ENCODE measurements around the gene PPP1R3E. TPM values are rescaled to one million over a fixed set of nuclear protein-coding genes. Genes with fewer than 3 reads are reported as not detected.
A peak's percentile ranks its signal among the peaks of the same experiment; 100 is the strongest.

Gene PPP1R3E
- total and polyA plus RNA-seq, 2 of the 13 experiments (the other 11 are each of a cell fraction or from before 2014, with no cell fraction given): 16.5 to 26.5 TPM

GRCh38 chr14:23321572-23322547 lies 19.2 kb upstream of the PPP1R3E start (continued):
- peak; percentile 33; the same call in 1 of the 2 replicates for TF ChIP-seq ZBTB14 (CRISPR knock-in tag; IDR thresholded peaks at IDR 0.05)
- TF ChIP-seq, protein P1, sequence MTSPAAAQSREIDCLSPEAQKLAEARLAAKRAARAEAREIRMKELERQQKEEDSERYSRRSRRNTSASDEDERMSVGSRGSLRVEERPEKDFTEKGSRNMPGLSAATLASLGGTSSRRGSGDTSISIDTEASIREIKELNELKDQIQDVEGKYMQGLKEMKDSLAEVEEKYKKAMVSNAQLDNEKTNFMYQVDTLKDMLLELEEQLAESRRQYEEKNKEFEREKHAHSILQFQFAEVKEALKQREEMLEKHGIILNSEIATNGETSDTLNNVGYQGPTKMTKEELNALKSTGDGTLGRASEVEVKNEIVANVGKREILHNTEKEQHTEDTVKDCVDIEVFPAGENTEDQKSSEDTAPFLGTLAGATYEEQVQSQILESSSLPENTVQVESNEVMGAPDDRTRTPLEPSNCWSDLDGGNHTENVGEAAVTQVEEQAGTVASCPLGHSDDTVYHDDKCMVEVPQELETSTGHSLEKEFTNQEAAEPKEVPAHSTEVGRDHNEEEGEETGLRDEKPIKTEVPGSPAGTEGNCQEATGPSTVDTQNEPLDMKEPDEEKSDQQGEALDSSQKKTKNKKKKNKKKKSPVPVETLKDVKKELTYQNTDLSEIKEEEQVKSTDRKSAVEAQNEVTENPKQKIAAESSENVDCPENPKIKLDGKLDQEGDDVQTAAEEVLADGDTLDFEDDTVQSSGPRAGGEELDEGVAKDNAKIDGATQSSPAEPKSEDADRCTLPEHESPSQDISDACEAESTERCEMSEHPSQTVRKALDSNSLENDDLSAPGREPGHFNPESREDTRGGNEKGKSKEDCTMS (CRISPR knock-in tag; conservative IDR thresholded peaks at IDR 0.05): no peak
- TF ChIP-seq TBL1XR1 (IDR thresholded peaks at IDR 0.05; ENCODE audit: borderline replicate concordance, low read length, partially characterized antibody): no peak
- 0 out of 2 replicates have a peak, but pooled peaks have one; percentile 1 for TF ChIP-seq ONECUT2 (CRISPR knock-in tag; IDR thresholded peaks at IDR 0.05)
- TF ChIP-seq, protein P2, sequence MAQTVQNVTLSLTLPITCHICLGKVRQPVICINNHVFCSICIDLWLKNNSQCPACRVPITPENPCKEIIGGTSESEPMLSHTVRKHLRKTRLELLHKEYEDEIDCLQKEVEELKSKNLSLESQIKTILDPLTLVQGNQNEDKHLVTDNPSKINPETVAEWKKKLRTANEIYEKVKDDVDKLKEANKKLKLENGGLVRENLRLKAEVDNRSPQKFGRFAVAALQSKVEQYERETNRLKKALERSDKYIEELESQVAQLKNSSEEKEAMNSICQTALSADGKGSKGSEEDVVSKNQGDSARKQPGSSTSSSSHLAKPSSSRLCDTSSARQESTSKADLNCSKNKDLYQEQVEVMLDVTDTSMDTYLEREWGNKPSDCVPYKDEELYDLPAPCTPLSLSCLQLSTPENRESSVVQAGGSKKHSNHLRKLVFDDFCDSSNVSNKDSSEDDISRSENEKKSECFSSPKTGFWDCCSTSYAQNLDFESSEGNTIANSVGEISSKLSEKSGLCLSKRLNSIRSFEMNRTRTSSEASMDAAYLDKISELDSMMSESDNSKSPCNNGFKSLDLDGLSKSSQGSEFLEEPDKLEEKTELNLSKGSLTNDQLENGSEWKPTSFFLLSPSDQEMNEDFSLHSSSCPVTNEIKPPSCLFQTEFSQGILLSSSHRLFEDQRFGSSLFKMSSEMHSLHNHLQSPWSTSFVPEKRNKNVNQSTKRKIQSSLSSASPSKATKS (CRISPR knock-in tag; IDR thresholded peaks at IDR 0.05): peak; percentile 63; the same call in 1 of the 2 replicates
- TF ChIP-seq IRX3 (CRISPR knock-in tag; IDR thresholded peaks at IDR 0.05; ENCODE audit: borderline replicate concordance, low read depth): 0 out of 2 replicates have a peak, but pooled peaks have one; percentile 55
- TF ChIP-seq, protein P3, sequence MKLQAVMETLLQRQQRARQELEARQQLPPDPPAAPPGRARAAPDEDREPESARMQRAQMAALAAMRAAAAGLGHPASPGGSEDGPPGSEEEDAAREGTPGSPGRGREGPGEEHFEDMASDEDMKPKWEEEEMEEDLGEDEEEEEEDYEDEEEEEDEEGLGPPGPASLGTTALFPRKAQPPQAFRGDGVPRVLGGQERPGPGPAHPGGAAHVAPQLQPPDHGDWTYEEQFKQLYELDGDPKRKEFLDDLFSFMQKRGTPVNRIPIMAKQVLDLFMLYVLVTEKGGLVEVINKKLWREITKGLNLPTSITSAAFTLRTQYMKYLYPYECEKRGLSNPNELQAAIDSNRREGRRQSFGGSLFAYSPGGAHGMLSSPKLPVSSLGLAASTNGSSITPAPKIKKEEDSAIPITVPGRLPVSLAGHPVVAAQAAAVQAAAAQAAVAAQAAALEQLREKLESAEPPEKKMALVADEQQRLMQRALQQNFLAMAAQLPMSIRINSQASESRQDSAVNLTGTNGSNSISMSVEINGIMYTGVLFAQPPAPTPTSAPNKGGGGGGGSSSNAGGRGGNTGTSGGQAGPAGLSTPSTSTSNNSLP (IDR thresholded peaks at IDR 0.05; ENCODE audit: low read depth, low read length): no peak
- peak; percentile 48 for TF ChIP-seq THRA (CRISPR knock-in tag; IDR thresholded peaks at IDR 0.05; ENCODE audit: borderline replicate concordance)
- TF ChIP-seq HDAC2 (CRISPR knock-in tag; IDR thresholded peaks at IDR 0.05): no peak; the same call in none of the 2 replicates
- TF ChIP-seq ZNF205 (CRISPR knock-in tag; IDR thresholded peaks at IDR 0.05): no peak
- peak; percentile 85 for TF ChIP-seq POLR2G (IDR thresholded peaks at IDR 0.05; ENCODE audit: low read depth, low read length)
- TF ChIP-seq THYN1 (CRISPR knock-in tag; IDR thresholded peaks at IDR 0.05; ENCODE audit: borderline replicate concordance, low read depth): no peak
- no peak for TF ChIP-seq NFE2L2 (IDR thresholded peaks at IDR 0.05; ENCODE audit: low read length)
- no peak for TF ChIP-seq CSRNP1 (CRISPR knock-in tag; IDR thresholded peaks at IDR 0.05)
- TF ChIP-seq ZNF354B (CRISPR knock-in tag; IDR thresholded peaks at IDR 0.05): peak; percentile 84; the same call in 1 of the 2 replicates
- TF ChIP-seq PAX8 (CRISPR knock-in tag; IDR thresholded peaks at IDR 0.05; ENCODE audit: borderline replicate concordance): peak; percentile 93
